GM19463 (cell line): ENCODE measurements around the gene AKAP6.

Experiments
- ATAC-seq: cut with Tn5 transposase; IDR thresholded peaks from one replicate; pipeline ENCODE4 v1.9.1; 2021; ENCODE audit warnings: mild to moderate bottlenecking, moderate library complexity; ENCODE audit not compliant: unreplicated experiment

Gene AKAP6

GRCh38 chr14:32639208-32639607 is 310.1 kb downstream of the AKAP6 start:
- ATAC-seq, result no peak

DNA sequence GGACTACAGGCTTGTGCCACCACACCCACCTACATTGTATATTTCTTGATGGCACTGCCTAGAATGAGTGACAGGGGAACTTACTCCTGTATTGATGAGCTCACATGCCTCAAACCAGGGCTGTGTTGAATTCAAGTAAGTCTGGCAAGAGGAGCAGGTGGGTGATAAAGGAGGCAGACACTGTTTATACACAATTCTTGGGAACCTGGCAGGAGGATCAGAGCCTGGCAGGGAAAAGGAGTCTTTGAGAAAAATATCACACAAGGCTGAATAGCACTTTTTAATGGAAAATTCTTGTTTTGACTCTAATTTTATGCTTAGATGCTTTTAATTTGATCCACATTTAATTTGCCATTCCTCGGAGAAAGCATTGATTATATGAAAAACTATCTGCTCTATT is 316.5 kb downstream of the AKAP6 start:
- ATAC-seq, result no peak

DNA sequence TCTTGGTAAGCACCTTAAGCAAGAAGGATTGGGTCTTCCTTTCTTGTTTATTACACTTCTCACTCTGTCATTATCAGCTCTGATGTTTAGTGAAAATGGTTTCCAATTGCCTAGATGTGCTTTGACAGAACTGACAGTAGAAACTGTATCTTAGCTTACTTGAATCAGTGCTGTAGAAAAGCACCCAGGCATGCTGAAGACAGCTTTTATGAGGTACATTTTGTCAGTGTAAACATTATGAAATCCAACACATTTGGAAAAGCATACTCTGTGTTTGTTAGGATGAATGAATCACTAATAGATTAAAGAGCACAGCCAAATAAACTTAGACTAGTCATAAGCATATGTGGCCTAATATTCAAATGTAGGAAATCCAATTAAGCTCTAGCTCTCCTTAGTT is 319.3 kb downstream of the AKAP6 start:
- no peak for ATAC-seq

DNA sequence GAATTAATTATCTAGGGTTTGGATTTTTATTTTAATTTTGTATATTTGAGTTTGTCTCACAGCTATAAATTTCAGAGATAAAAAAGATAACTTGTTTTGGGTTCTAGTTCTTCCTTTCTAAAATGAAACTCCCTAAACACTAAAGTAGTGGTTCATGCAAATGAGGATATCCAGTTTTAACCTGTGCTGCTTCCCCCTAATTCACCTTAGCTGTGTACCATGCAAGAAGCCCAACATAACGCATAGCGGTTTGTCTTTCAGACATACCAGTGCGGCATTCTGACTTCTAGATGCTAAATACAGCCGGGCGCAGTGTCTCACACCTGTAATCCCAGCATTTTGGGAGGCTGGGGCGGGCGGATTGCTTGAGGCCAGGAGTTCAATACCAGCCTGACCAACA is 320.9 kb downstream of the AKAP6 start:
- ATAC-seq, result no peak

DNA sequence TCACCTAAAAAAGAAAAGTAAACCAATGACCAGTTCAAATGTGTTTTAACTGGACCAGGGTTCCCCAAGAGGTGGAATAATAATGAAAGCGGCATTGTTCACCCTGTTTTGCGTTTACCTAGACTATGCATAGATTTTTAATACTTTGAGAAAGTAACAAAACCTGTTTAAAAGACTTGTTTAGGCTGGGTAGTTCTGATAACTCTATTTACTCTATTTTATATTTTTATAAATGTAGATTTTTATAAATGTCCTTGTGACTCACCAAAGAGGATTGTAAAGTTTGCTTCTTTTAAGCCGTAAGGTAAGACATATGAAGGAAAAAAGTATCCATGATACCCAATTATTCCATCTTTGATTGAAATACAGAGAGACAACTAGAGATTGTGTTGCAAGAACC is 321.6 kb downstream of the AKAP6 start:
- ATAC-seq, result no peak

DNA sequence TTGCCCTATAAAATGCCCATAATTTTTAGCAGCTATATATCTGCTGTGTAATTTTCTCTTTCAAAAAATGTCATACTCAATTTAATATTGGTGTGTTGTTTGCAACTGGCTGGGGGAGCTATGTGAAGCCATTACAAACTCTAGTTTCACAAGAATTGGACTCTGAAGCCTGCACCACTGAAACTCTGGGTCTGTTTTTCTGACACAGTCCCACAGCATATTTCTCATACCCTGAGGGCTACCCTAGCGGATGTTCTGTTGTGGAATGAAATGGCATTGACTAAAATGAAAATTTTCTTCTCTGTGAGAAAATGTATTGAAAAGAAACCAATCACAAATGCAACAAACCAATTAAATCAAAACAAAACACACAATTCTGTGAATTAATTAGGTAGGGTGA is 325.0 kb downstream of the AKAP6 start:
- ATAC-seq, result no peak

GRCh38 chr14:32656601-32657000 is 327.5 kb downstream of the AKAP6 start:
- ATAC-seq, result no peak

DNA sequence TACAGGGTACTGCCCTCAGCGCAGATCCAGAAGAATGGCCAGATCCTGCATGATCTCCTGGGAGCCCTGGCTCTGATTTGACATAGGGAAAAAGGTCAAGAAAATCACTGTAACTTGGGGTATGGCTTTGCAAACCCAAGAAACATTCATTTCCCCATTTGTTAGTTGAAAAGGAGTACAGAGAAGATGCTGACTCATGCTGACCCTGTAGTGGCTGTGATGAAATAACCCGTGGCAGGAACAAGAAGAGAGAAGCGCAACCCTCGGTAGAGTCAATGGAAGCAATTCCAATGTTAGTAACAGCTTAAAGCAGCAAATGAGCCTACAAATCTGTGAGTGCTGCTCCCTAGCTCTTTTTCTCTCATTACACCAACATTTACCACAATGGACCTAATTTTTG is 328.0 kb downstream of the AKAP6 start:
- no peak for ATAC-seq

- no peak for ATAC-seq
Observed at GRCh38 chr14:32661216-32661615, 332.1 kb downstream of the AKAP6 start.

GRCh38 chr14:32662211-32662610 is 333.1 kb downstream of the AKAP6 start:
- no peak for ATAC-seq

DNA sequence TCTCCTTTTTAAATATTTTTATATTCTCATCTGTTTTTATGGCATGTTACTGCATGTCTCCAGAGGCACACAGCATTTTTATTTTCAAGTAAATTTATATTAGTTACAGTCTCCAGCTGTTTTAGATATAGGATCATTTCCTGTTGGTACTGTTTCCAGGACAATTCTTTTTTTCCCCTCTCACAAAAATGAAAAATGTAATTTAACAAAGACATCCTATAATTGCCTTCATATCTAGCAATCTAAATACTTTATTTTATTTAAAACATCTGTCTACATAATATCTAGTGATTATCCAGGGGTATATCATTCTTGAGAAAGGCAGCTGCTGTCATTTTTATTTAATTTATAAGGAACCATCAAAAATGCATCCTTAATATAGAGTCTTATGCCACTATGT is 337.2 kb downstream of the AKAP6 start:
- ATAC-seq, result no peak

- ATAC-seq, result no peak
Observed at GRCh38 chr14:32667287-32667686, 338.2 kb downstream of the AKAP6 start.

DNA sequence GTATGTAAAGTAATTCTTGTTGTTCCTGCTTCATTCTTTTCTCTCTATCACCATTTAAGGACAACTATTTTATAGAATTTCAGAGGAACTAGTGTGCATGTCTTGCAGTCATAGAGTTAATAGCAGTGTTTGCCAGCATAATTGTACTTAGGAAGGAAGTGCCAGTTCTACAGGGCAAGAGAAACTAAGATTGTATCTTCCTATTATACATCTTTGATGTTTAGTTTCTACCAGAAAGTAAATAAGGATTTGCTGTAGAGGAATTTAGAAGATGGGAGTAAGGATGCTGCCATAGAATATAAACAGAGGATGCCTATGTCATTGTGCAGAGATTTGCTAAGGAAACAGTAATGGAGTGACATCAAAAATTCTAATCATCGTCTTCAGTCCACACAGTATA is 338.7 kb downstream of the AKAP6 start:
- ATAC-seq, result no peak

- no peak for ATAC-seq
Observed at GRCh38 chr14:32669391-32669790, 340.3 kb downstream of the AKAP6 start.

DNA sequence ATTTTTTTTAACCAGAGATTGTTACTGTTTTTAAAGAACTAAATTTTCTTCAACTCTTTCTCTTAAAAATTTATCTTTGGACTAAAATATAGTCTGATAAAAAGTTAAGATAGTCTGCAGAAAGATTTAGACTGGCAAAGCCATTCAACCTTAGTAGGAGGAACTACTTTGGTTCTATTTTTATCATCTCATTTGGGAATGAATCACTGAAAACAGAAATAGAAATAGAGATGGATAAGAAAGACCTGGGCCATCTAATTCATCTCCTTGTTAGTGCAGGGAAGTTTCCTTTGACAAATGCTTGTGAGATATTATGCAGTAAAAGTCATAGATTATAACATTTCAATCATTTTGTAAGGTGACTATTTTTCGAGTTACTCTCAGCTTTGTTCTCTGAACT is 346.3 kb downstream of the AKAP6 start:
- ATAC-seq, result no peak

DNA sequence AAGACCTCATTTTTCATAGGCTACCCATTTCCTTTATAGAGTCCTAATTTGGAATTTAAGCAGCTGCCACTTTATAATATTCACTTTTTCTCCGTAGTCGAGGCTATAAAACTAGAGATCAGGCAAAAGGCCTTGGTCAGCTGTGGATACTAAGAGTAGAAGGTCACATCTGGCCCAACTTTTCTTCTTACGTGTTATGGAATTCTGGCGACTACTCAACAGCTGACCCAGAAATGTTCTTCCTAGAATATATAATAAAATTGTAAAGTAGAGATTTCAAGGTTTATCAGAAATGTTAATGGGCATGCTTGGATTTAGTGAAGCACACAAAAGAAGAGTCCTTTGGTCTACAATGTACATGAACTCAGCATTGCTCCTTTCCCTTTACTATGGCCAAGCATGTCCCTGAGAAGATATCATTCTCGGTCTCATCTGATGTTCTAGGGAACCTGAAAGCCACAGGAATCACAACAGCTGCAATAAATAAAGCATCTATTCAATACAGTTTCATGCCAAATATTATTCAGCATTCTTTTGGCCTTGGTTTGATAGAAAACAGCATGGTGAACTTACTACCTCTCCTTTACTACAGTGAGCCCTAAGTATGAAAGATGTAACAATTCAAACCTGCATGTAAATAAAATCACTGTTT is 348.2 kb downstream of the AKAP6 start:
- ATAC-seq, result no peak

- ATAC-seq, result no peak
Observed at GRCh38 chr14:32678088-32678487, 349.0 kb downstream of the AKAP6 start.

DNA sequence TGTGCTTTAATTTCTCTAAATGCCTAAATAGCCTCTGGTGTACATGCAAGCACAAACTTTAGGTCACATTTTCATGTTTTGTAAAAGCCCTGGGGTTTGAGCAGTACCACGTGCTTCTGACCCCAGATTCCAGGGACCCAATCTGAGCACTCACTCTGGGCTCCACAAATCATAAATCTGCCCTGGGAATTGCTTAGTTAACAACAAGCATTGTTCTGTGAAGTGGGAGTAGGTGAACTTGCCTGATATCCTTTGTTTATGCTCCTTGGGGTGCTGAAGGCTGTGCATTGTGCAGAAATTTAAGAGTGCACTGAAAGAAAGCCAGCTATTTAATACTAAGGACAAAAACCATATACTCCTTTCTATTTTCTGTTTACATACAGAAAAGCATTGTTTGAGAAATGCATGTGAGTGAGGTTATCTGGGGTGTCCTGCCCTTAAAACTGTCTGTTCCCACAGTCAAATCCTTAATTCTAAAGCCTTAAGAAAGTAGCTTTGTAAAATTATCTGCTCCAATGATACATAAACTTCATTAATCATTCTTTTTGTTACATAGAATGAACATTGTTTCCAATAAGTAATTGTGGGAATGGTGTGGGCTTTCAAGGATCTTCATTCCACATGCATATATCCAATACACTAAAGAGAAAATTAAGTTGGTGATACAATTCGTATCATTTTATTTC is 351.0 kb downstream of the AKAP6 start:
- no peak for ATAC-seq

DNA sequence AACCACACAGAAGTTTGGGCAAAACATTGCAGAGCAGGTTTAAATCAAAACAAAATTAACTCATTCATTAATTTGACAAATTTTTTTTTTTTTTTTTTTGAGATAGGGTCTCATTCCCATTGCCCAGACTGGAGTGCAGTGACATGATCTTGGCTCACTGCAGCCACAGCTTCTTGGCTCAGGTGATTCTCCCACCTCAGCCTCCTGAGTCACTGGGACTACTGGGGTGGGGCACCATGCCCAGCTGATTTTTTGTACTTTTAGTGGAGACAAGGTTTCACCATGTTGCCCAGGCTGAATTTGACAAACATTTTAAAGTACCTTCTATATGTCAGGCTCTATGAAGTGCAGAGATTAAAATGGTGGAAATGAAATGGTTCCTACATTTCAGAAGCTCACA is 352.5 kb downstream of the AKAP6 start:
- ATAC-seq, result no peak

DNA sequence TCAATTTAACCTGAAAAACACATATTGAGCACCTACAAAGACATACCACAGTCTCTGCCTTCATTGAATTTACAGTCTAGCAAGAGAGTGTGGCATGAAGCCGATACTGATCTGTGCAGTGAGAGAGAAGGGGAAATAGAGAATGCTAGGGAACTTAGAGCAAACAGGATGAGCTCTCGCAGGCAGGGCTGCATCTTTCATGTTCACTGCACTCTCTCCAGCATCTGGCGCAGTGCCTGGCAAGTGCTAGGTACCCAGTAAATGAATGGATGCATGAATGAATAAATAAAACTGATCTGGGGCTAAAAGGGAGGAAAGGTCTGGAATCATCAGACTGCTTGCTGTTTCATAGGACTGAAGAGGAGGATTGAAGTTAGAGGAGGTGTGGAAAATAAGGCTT is 353.1 kb downstream of the AKAP6 start:
- ATAC-seq, result no peak

DNA sequence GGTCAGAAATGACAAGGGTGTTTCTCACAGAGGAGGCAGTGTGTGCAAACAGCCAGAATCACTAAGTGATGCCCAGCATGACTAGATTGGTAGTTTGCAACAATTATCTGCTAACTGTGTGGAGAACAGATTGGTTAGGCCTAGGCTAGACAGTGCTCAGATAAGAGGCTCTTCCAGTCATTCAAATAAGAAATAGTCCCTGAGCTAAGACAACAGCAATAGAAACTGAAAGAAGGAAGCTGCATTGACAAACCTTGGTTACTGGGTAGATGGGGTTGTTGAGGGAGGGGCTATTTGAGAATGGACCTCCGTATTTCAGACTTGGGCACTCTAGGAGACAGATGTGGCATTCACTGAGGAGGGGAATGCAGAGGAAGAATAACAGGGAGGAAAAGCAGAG is 354.6 kb downstream of the AKAP6 start:
- peak; percentile 82 for ATAC-seq

DNA sequence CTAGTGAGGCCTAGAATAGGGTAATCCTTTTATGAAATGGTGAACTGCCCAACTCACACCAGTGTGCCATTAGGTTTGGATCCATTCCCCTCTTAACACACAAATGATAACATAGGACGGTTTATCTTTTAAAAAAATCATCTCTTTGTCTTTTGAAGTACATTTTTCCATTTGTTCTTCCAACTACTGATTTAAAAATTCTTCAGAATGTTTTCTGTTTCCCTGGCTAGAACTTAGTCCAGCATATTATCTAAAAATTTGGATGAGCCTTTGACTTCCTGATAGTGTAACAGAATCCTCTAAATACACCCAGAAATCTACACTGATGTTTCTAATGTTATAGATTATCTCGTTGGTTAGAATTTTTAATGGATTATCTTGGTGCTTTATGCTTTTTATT is 359.8 kb downstream of the AKAP6 start:
- no peak for ATAC-seq

DNA sequence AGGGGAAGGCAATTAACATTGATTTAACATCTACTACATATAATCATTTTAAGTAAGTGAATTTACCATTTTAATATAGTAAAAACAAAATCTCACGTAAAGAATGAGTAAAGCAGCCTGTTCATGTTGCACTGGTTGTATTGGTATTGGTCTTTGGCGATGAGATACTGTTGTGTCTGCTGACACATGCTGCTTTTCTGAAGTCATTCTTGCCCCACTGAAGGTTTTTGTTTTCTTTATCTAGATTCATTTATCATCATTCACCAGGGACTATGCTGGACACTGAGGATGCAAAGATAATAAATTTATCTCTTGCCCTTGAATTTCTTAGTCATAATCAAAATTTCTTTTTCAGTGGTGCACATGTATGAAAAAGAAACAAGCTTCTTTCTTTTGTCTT is 363.3 kb downstream of the AKAP6 start:
- ATAC-seq, result no peak
